Measurements from ENCODE around the gene VTI1A. TPM values are rescaled to one million over a fixed set of nuclear protein-coding genes. Genes with fewer than 3 reads are reported as not detected.

Gene VTI1A
- total RNA-seq, 2 donors from 2014 or later = 21.0 to 29.6 TPM

- TF ChIP-seq, protein P1, sequence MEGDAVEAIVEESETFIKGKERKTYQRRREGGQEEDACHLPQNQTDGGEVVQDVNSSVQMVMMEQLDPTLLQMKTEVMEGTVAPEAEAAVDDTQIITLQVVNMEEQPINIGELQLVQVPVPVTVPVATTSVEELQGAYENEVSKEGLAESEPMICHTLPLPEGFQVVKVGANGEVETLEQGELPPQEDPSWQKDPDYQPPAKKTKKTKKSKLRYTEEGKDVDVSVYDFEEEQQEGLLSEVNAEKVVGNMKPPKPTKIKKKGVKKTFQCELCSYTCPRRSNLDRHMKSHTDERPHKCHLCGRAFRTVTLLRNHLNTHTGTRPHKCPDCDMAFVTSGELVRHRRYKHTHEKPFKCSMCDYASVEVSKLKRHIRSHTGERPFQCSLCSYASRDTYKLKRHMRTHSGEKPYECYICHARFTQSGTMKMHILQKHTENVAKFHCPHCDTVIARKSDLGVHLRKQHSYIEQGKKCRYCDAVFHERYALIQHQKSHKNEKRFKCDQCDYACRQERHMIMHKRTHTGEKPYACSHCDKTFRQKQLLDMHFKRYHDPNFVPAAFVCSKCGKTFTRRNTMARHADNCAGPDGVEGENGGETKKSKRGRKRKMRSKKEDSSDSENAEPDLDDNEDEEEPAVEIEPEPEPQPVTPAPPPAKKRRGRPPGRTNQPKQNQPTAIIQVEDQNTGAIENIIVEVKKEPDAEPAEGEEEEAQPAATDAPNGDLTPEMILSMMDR (IDR thresholded peaks at IDR 0.05) = no peak
- Histone ChIP-seq H3K4me3 (no peak overlapping the region), H3K4me1 (no peaks in the 10 kb centered on the region), H3K27me3 (no peaks in the 10 kb centered on the region), H3K27ac (no peak overlapping the region), H3K9me3 (no peaks in the 10 kb centered on the region), H3K36me3 (no peaks in the 10 kb centered on the region)
- DNase-seq (ENCODE audit: low spot score) = no peak
Measured at GRCh38 chr10:112696592-112696991, 249.6 kb downstream of the VTI1A start.

DNA sequence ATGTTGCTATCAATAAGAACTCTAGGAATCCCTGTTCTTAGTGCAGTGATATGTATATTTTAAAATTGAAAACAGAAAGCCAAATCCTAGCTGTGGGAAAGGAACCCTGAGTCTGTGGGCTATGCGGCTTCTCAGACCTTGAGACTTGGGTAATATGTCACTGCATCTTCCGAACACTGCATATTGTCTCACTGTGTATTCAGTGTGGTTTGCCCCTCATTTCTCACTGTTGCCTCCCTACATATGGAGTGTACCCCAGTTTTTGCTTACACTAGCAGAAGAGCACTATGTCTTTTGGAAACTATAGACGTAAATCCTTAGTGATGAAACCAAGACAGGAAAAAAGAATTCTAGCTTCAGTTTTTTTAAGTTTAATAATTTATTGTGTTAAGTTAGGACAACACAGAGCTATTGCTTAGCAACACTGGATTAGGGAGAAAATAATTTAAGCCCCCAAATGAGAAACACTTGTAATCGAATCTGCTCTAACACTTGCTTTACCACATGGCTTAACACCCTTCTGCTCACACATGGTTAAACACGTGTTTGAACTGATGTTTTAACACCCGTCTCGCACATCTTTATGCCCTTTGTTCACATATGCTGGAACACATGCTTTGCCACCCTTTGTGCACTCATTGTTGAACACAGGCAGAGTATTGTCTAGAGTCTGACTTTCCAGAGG is 251.3 kb downstream of the VTI1A start:
- H3K9me3 ChIP-seq = no peaks in the 10 kb centered on the region
- H3K4me3 ChIP-seq = no peak overlapping the region
- no peak overlapping the region for H3K27ac ChIP-seq
- no peaks in the 10 kb centered on the region for H3K27me3 ChIP-seq
- no peaks in the 10 kb centered on the region for H3K36me3 ChIP-seq
- H3K4me1 ChIP-seq = no peaks in the 10 kb centered on the region
- TF ChIP-seq, protein P1 (IDR thresholded peaks at IDR 0.05) = no peak
- no peak for DNase-seq (ENCODE audit: low spot score)

DNA sequence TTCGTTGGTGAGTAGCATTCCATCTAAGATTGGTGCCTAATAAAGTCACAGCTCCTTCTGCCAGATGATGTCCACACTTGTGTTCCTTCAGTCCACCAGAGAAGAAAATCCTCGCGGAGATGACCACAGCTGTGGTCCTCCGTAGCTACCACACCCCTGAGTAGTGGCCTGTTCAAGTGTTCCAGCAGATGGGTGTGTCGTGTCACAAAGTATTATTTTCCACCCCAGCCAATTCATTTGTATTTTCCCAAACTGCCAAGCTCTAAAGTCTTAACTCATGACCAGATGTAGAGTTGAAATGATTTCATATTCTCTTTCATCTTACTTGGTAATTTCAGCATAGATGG is 251.8 kb downstream of the VTI1A start:
- Histone ChIP-seq H3K9me3 (no peaks in the 10 kb centered on the region), H3K27ac (no peak overlapping the region), H3K4me1 (no peaks in the 10 kb centered on the region), H3K4me3 (no peak overlapping the region), H3K27me3 (no peaks in the 10 kb centered on the region), H3K36me3 (no peaks in the 10 kb centered on the region)
- TF ChIP-seq, protein P1 (IDR thresholded peaks at IDR 0.05) = no peak
- DNase-seq (ENCODE audit: low spot score) = no peak

DNA sequence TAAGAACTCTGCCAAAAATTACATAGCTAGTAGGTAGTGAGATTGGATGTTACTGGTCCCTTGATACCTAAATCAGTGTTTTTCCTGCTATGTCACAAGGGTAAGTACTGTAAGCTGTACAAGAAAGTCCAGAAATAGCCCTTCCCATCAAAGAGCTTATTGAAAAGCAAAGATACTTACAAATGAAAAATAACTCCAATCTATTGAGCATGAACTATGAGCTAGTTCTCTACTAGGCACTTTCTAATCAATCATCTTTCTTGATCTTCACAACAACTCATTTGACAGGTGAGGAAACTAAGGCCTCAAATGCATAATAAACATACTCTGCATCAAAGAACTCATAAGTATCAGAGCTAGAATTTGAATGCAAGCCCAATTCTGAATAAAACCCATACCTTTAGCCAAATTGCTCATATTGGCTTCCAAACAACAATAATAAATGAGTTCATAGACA is 253.2 kb downstream of the VTI1A start:
- DNase-seq (ENCODE audit: low spot score) = no peak
- H3K4me1 ChIP-seq = no peaks in the 10 kb centered on the region
- no peak overlapping the region for H3K4me3 ChIP-seq
- H3K9me3 ChIP-seq = no peaks in the 10 kb centered on the region
- H3K27me3 ChIP-seq = no peaks in the 10 kb centered on the region
- TF ChIP-seq, protein P1 (IDR thresholded peaks at IDR 0.05) = no peak
- H3K36me3 ChIP-seq = no peaks in the 10 kb centered on the region
- no peak overlapping the region for H3K27ac ChIP-seq

- H3K27me3 ChIP-seq = no peaks in the 10 kb centered on the region
- H3K27ac ChIP-seq = no peak overlapping the region
- TF ChIP-seq, protein P1 (IDR thresholded peaks at IDR 0.05) = no peak
- H3K36me3 ChIP-seq = no peaks in the 10 kb centered on the region
- no peak overlapping the region for H3K4me3 ChIP-seq
- no peaks in the 10 kb centered on the region for H3K4me1 ChIP-seq
- no peak for DNase-seq (ENCODE audit: low spot score)
- H3K9me3 ChIP-seq = no peaks in the 10 kb centered on the region
Measured at GRCh38 chr10:112701211-112701877, 254.3 kb downstream of the VTI1A start.

Data from right atrium auricular region (tissue), 2 donors.